ENCODE measurements around the gene ELMO1.

The ELMO1 gene

DNA sequence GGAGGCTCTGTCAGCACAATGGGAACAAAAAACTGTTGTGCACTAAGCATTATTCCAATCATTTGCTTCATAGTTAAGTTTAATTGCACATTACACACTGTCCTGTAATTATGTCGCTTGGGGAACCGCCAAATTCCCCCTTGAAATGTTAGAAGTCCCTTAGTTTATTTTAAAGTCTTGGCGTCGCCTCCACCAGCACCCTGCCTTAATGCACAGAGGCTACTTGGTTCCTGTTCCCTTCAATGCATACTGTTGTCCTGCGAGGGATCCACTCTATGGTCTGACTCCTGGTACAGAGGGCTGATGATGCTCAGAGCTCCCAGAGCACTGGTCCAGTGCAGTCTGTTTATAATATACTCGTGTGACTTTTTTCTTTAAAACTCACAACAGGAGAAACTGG is 330.7 kb downstream of the ELMO1 start:
- H3K4me3 ChIP-seq (ENCODE audit: low read length), result no peak overlapping the region
- TF ChIP-seq, protein P1, sequence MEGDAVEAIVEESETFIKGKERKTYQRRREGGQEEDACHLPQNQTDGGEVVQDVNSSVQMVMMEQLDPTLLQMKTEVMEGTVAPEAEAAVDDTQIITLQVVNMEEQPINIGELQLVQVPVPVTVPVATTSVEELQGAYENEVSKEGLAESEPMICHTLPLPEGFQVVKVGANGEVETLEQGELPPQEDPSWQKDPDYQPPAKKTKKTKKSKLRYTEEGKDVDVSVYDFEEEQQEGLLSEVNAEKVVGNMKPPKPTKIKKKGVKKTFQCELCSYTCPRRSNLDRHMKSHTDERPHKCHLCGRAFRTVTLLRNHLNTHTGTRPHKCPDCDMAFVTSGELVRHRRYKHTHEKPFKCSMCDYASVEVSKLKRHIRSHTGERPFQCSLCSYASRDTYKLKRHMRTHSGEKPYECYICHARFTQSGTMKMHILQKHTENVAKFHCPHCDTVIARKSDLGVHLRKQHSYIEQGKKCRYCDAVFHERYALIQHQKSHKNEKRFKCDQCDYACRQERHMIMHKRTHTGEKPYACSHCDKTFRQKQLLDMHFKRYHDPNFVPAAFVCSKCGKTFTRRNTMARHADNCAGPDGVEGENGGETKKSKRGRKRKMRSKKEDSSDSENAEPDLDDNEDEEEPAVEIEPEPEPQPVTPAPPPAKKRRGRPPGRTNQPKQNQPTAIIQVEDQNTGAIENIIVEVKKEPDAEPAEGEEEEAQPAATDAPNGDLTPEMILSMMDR (conservative IDR thresholded peaks at IDR 0.05; ENCODE audit: low read length), result no peak
- DNase-seq (ENCODE audit: low read depth), result no peak

DNA sequence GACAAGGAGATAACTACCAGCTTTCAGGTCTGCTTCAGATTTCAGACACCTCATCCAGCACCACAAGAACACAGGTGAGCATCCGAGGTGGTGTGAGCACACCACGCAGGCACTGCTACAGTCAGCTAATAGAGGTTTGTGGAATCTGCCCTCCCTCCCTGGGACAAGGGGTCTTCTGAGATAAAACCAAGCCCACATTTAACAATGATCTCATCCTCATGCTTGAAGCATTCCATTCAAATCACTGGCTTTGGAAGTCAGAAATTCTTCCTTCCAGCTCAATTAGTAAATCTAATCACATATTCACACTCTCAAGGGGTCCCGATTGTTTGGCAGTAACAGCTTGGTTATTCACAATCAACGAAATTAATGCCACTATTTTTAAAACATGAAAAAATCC is 331.4 kb downstream of the ELMO1 start:
- no peak overlapping the region for H3K4me3 ChIP-seq (ENCODE audit: low read length)
- no peak for DNase-seq (ENCODE audit: low read depth)
- TF ChIP-seq, protein P1 (conservative IDR thresholded peaks at IDR 0.05; ENCODE audit: low read length), result no peak

DNA sequence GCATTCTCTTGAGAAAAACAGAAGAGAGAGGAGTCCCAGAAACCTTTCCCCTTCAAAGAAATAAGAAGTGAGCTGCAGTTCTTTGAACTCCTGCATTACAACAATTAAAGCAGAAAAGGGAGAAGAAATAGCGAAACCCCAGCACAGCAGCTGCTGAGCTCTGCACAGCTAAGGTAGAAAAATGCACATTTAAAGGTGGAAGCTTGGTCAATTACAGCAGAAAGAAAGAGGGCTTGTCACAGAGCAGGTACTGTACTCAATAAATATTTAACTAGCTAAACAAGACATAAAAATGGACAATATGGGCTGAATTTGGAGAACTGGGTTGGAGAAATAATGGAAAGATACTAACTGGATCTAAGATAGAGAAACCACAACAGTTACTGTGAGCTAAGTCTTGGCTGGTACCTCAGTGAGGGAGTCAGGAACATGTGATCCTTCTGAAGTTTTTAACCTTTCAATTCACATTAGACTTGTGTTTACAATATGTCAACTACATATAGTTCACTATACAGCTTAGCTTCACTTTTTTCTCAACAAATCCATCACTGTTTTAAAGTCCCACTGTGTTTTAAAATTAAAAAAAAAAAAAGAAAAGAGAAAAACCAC is 332.5 kb downstream of the ELMO1 start:
- TF ChIP-seq, protein P1 (conservative IDR thresholded peaks at IDR 0.05; ENCODE audit: low read length), result no peak

DNA sequence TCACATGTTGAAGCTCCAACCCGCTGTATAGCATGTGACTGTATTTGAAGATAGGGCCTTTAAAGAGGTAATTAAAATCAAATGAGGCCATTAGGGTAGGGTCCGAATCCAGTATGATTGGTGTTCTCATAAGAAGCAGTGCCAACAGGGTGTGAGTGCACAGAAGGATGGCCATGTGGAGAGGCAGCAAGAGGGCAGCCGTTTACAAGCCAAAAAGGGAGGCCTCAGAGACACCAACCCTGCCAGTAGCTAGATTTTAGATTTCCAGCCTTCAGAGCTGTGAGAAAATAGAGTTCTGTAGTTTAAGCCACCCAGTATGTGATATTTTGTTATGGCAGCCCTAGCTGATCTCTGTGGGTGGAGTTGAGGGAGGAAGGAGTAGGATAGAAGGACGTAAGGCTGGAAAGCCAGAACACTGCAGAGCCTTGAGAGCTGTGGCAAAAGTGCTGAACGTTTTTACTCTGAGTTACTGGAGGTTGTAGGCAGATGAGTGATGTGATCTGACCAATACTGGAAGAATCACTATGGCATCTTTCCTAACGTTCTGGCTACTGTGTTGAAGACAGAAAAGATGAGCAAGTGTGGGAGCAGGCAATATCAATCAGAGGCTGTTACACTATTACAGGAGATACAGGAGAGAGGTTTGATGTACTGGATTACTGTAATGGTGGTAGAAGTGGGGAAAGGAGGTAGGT is 334.9 kb downstream of the ELMO1 start:
- DNase-seq (ENCODE audit: low read depth), result no peak
- TF ChIP-seq, protein P1 (conservative IDR thresholded peaks at IDR 0.05; ENCODE audit: low read length), result no peak
- no peak overlapping the region for H3K4me3 ChIP-seq (ENCODE audit: low read length)

More for the DNA sequence above, 332.5 kb downstream of the ELMO1 start:
- H3K4me3 ChIP-seq (ENCODE audit: low read length), result no peak overlapping the region
- DNase-seq (ENCODE audit: low read depth), result no peak

DNA sequence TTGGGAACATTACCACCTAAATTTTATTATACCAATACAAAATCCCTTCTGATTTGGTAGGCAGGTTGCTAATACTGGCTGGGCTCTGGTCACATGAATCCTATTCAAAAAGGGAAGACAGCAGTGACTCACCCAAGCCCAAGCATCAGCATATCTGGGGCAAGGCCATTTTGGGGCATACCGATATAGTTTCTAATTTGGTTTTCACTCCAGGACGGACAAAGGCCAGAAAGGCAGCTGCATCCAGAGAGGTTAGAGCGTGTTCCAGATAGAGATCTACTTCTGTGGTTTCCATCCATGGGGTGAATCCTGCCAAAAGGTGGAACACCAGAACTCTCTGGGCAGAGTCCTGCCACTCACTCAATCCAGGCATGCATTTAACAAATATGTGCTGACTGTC is 335.8 kb downstream of the ELMO1 start:
- no peak overlapping the region for H3K4me3 ChIP-seq (ENCODE audit: low read length)
- DNase-seq (ENCODE audit: low read depth), result no peak
- TF ChIP-seq, protein P1 (conservative IDR thresholded peaks at IDR 0.05; ENCODE audit: low read length), result no peak

DNA sequence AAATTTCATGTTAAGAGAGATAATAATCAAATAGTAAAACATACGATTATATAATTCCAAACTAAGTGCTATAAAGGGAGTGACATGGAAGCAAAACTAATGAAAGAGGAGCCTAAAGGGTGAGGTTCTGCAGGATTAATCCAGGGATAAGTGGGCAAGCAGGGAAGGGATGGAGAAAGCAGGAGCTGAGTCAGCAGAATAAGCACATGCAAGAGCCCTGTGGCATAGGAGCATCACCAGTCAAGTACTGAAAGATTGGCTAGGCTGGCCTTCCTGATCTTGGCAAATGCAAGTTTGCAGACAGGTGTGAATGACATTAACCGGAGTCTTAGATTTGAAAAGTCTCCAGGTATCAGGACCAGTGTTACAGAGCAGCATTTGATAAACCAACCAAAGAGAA is 336.4 kb downstream of the ELMO1 start:
- no peak overlapping the region for H3K4me3 ChIP-seq (ENCODE audit: low read length)
- no peak for DNase-seq (ENCODE audit: low read depth)
- TF ChIP-seq, protein P1 (conservative IDR thresholded peaks at IDR 0.05; ENCODE audit: low read length), result no peak

DNA sequence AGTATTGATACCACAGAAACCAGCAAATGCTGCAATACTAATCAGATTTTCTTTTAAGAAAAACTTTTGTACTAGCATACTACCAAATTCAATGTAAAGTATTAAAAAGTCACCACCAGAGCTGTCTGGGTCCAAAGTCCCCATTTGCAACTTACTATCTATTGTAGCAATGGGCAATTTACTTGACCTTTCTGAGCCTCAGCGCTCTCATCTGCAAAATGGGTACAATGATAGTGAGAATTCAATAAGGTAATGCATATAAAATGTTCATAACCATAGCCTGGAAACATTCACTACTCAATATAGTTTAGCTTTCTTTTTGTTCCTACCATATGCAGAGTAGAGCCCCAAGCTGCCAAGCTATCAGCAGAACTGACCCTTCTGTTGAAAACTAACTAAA is 337.2 kb downstream of the ELMO1 start:
- TF ChIP-seq, protein P1 (conservative IDR thresholded peaks at IDR 0.05; ENCODE audit: low read length), result no peak
- H3K4me3 ChIP-seq (ENCODE audit: low read length), result no peak overlapping the region
- DNase-seq (ENCODE audit: low read depth), result no peak

Measured in AG10803 (cell line).